ENCODE data around the gene FCHSD2.
"Not testable (repeated sequence)": the region's sequence is repeated elsewhere in the genome, so short reads cannot be mapped to it uniquely, and the experiment has no call there.

FCHSD2 gene

GRCh38 chr11:72981080-72981479 lies 161.0 kb downstream of the FCHSD2 start:
- no peak overlapping the region for H4K5ac ChIP-seq (ENCODE audit: low read length)
- no peak for DNase-seq
- H2BK5ac ChIP-seq (ENCODE audit: low read length) = no peak overlapping the region
- H3K27ac ChIP-seq (ENCODE audit: low read depth, low read length) = no peak overlapping the region
- no peaks in the 10 kb centered on the region for H3K4me1 ChIP-seq (ENCODE audit: control insufficient read depth, low read depth, low read length)
- no peaks in the 10 kb centered on the region for H3K79me2 ChIP-seq (ENCODE audit: control insufficient read depth, insufficient read depth, low read length)
- H3K79me1 ChIP-seq (ENCODE audit: low read length) = no peaks in the 10 kb centered on the region
- H3K27me3 ChIP-seq (ENCODE audit: insufficient read depth, low read length, poor library complexity) = no peaks in the 10 kb centered on the region
- no peaks in the 10 kb centered on the region for H3K36me3 ChIP-seq (ENCODE audit: control insufficient read depth, insufficient read depth, low read length)
- no CpG with 5 or more reads among the region's 1 CpG for WGBS (ENCODE audit: extremely low coverage, insufficient coverage, low lambda C conversion rate)
- H3K4me2 ChIP-seq (ENCODE audit: low read length) = no peak overlapping the region
- no peak overlapping the region for H3K23ac ChIP-seq (ENCODE audit: low read length)
- no peak overlapping the region for H3K56ac ChIP-seq (ENCODE audit: low read length)
- no peak overlapping the region for H4K8ac ChIP-seq (ENCODE audit: low read depth, low read length)
- no peak overlapping the region for H2BK120ac ChIP-seq (ENCODE audit: low read depth, low read length)
- no peak overlapping the region for H3K4ac ChIP-seq (ENCODE audit: low read depth, low read length)
- no peak overlapping the region for H3K18ac ChIP-seq (ENCODE audit: low read length)
- H2BK15ac ChIP-seq (replicated peaks; ENCODE audit: low read depth) = no peak overlapping the region
- H3K4me3 ChIP-seq (ENCODE audit: low read length) = no peak overlapping the region
- no peak overlapping the region for H2AK5ac ChIP-seq (ENCODE audit: low read length)
- H3K9ac ChIP-seq (ENCODE audit: low read length) = no peak overlapping the region

- H2BK5ac ChIP-seq (ENCODE audit: low read length); H4K5ac ChIP-seq (ENCODE audit: low read length); H2BK120ac ChIP-seq (ENCODE audit: low read depth, low read length); H3K36me3 ChIP-seq (ENCODE audit: control insufficient read depth, insufficient read depth, low read length); H3K4me3 ChIP-seq (ENCODE audit: low read length); H3K56ac ChIP-seq (ENCODE audit: low read length); H3K4me2 ChIP-seq (ENCODE audit: low read length); H3K79me2 ChIP-seq (ENCODE audit: control insufficient read depth, insufficient read depth, low read length); H3K4ac ChIP-seq (ENCODE audit: low read depth, low read length); H2AK5ac ChIP-seq (ENCODE audit: low read length); H3K79me1 ChIP-seq (ENCODE audit: low read length); H3K4me1 ChIP-seq (ENCODE audit: control insufficient read depth, low read depth, low read length); H4K8ac ChIP-seq (ENCODE audit: low read depth, low read length); H3K27me3 ChIP-seq (ENCODE audit: insufficient read depth, low read length, poor library complexity); H2BK15ac ChIP-seq (replicated peaks; ENCODE audit: low read depth); DNase-seq; H3K9ac ChIP-seq (ENCODE audit: low read length); H3K27ac ChIP-seq (ENCODE audit: low read depth, low read length); H3K23ac ChIP-seq (ENCODE audit: low read length); H3K18ac ChIP-seq (ENCODE audit: low read length): not testable (repeated sequence)
- WGBS (ENCODE audit: extremely low coverage, insufficient coverage, low lambda C conversion rate) = no CpG with 5 or more reads among the region's 2 CpGs
Observed at GRCh38 chr11:72977782-72978181, 164.3 kb downstream of the FCHSD2 start.

GRCh38 chr11:72976522-72976892 lies 165.6 kb downstream of the FCHSD2 start:
- H2BK120ac ChIP-seq (ENCODE audit: low read depth, low read length); H3K18ac ChIP-seq (ENCODE audit: low read length); H2BK15ac ChIP-seq (replicated peaks; ENCODE audit: low read depth); H3K4me2 ChIP-seq (ENCODE audit: low read length); DNase-seq; H2BK5ac ChIP-seq (ENCODE audit: low read length); H3K79me1 ChIP-seq (ENCODE audit: low read length); H3K9ac ChIP-seq (ENCODE audit: low read length); H3K4me1 ChIP-seq (ENCODE audit: control insufficient read depth, low read depth, low read length); H2AK5ac ChIP-seq (ENCODE audit: low read length); H3K4me3 ChIP-seq (ENCODE audit: low read length); H3K4ac ChIP-seq (ENCODE audit: low read depth, low read length); H3K27me3 ChIP-seq (ENCODE audit: insufficient read depth, low read length, poor library complexity); H3K79me2 ChIP-seq (ENCODE audit: control insufficient read depth, insufficient read depth, low read length); H3K23ac ChIP-seq (ENCODE audit: low read length); H4K8ac ChIP-seq (ENCODE audit: low read depth, low read length); H3K56ac ChIP-seq (ENCODE audit: low read length); H3K36me3 ChIP-seq (ENCODE audit: control insufficient read depth, insufficient read depth, low read length); H4K5ac ChIP-seq (ENCODE audit: low read length); H3K27ac ChIP-seq (ENCODE audit: low read depth, low read length): not testable (repeated sequence)
- WGBS (ENCODE audit: extremely low coverage, insufficient coverage, low lambda C conversion rate) = no CpG with 5 or more reads among the region's 1 CpG

GRCh38 chr11:72975778-72976521 lies 166.2 kb downstream of the FCHSD2 start:
- Histone ChIP-seq H3K56ac (ENCODE audit: low read length) (no peak overlapping the region), H4K5ac (ENCODE audit: low read length) (no peak overlapping the region), H2BK5ac (ENCODE audit: low read length) (no peak overlapping the region), H3K79me1 (ENCODE audit: low read length) (no peaks in the 10 kb centered on the region), H3K36me3 (ENCODE audit: control insufficient read depth, insufficient read depth, low read length) (no peaks in the 10 kb centered on the region), H2BK120ac (ENCODE audit: low read depth, low read length) (no peak overlapping the region), H3K4ac (ENCODE audit: low read depth, low read length) (no peak overlapping the region), H3K4me3 (ENCODE audit: low read length) (no peak overlapping the region), H3K18ac (ENCODE audit: low read length) (no peak overlapping the region), H2AK5ac (ENCODE audit: low read length) (no peak overlapping the region), H3K4me1 (ENCODE audit: control insufficient read depth, low read depth, low read length) (no peaks in the 10 kb centered on the region), H3K79me2 (ENCODE audit: control insufficient read depth, insufficient read depth, low read length) (no peaks in the 10 kb centered on the region), H4K8ac (ENCODE audit: low read depth, low read length) (no peak overlapping the region), H3K4me2 (ENCODE audit: low read length) (no peak overlapping the region), H3K27me3 (ENCODE audit: insufficient read depth, low read length, poor library complexity) (no peaks in the 10 kb centered on the region), H3K27ac (ENCODE audit: low read depth, low read length) (no peak overlapping the region), H3K9ac (ENCODE audit: low read length) (no peak overlapping the region), H2BK15ac (replicated peaks; ENCODE audit: low read depth) (no peak overlapping the region), H3K23ac (ENCODE audit: low read length) (no peak overlapping the region)
- no peak for DNase-seq
- WGBS (ENCODE audit: extremely low coverage, insufficient coverage, low lambda C conversion rate) = no CpG with 5 or more reads among the region's 3 CpGs

- Histone ChIP-seq H3K18ac (ENCODE audit: low read length) (no peak overlapping the region), H3K4me1 (ENCODE audit: control insufficient read depth, low read depth, low read length) (no peaks in the 10 kb centered on the region), H2BK15ac (replicated peaks; ENCODE audit: low read depth) (no peak overlapping the region), H2BK120ac (ENCODE audit: low read depth, low read length) (no peak overlapping the region), H3K4ac (ENCODE audit: low read depth, low read length) (no peak overlapping the region), H2BK5ac (ENCODE audit: low read length) (no peak overlapping the region), H3K79me2 (ENCODE audit: control insufficient read depth, insufficient read depth, low read length) (no peaks in the 10 kb centered on the region), H4K5ac (ENCODE audit: low read length) (no peak overlapping the region), H3K4me3 (ENCODE audit: low read length) (no peak overlapping the region), H3K36me3 (ENCODE audit: control insufficient read depth, insufficient read depth, low read length) (no peaks in the 10 kb centered on the region), H3K27me3 (ENCODE audit: insufficient read depth, low read length, poor library complexity) (no peaks in the 10 kb centered on the region), H4K8ac (ENCODE audit: low read depth, low read length) (no peak overlapping the region), H3K79me1 (ENCODE audit: low read length) (no peaks in the 10 kb centered on the region), H2AK5ac (ENCODE audit: low read length) (no peak overlapping the region), H3K23ac (ENCODE audit: low read length) (no peak overlapping the region), H3K9ac (ENCODE audit: low read length) (no peak overlapping the region), H3K56ac (ENCODE audit: low read length) (no peak overlapping the region), H3K4me2 (ENCODE audit: low read length) (no peak overlapping the region), H3K27ac (ENCODE audit: low read depth, low read length) (no peak overlapping the region)
- WGBS (ENCODE audit: extremely low coverage, insufficient coverage, low lambda C conversion rate) = no CpG with 5 or more reads among the region's 3 CpGs
- DNase-seq = no peak
Observed at GRCh38 chr11:72974487-72975205, 167.5 kb downstream of the FCHSD2 start.

All from mesendoderm (in vitro differentiated cells).